Peyer's patch (tissue), 4 donors: ENCODE data around the gene PMVK.

Experiments used
- CTCF ChIP-seq, 6 experiments: fragments of 450-650 bp in 4 of 6; fragments of 200-600 bp in 2 of 6; sonication (generic) in 1 of 6; IDR thresholded peaks; one replicate each; pipeline ENCODE4 v1.5.1; 2017 to 2019; ENCODE audit warnings: antibody characterized with exemption in 6 of 6, mild to moderate bottlenecking in 3 of 6, moderate library complexity in 1 of 6
- POLR2A ChIP-seq, 2 donors: fragments of 450-650 bp; IDR thresholded peaks; one replicate each; pipeline ENCODE4 v1.5.1; 2017; ENCODE audit warnings: antibody characterized with exemption in 2 of 2, mild to moderate bottlenecking in 2 of 2, moderate library complexity in 2 of 2

GRCh38 chr1:154883919-154884868, 52.3 kb downstream of the PMVK start:
- TF ChIP-seq POLR2A (IDR thresholded peaks at IDR 0.05), result no peak
- no peak for TF ChIP-seq CTCF (IDR thresholded peaks at IDR 0.05)
